Breast epithelium (tissue), 4 donors: ENCODE measurements around the gene ZBTB48. TPM values are rescaled to one million over a fixed set of nuclear protein-coding genes. Genes with fewer than 3 reads are reported as not detected.

Experiments used
- DNase-seq, 2 donors: peaks; one replicate each; pipeline ENCODE4 v3.0.0-alpha.2; 2019; ENCODE audit warnings: low spot score in 2 of 2
- H3K27ac ChIP-seq, 2 donors: fragments of 200-600 bp; sonication (generic) in 1 of 2; one replicate each; pipeline ENCODE4 v1.5.1; 2016 to 2019; ENCODE audit warnings: mild to moderate bottlenecking in 1 of 2
- H3K27me3 ChIP-seq, 2 donors: fragments of 200-600 bp; sonication (generic) in 1 of 2; one replicate each; pipeline versions ENCODE4 v1.5.1 to v1.6.0; 2017 to 2019; ENCODE audit warnings: control low read depth in 1 of 2, mild to moderate bottlenecking in 1 of 2
- H3K36me3 ChIP-seq: fragments of 200-600 bp; one replicate; pipeline ENCODE4 v1.5.1; 2019
- H3K4me1 ChIP-seq, 2 donors: fragments of 200-600 bp; sonication (generic); one replicate each; pipeline ENCODE4 v1.5.1; 2016 to 2019; ENCODE audit warnings: control low read depth in 1 of 2
- H3K4me3 ChIP-seq, 3 donors: fragments of 200-600 bp; sonication (generic); 1 replicate in 2 of 3; 2 replicates in 1 of 3; pipeline ENCODE4 v1.5.1; 2016 to 2019; ENCODE audit warnings: mild to moderate bottlenecking in 3 of 3, moderate library complexity in 2 of 3
- H3K9me3 ChIP-seq, 2 donors: fragments of 200-600 bp; sonication (generic) in 1 of 2; one replicate each; pipeline ENCODE4 v1.5.1; 2016 to 2019; ENCODE audit warnings: control low read depth in 1 of 2
- CTCF ChIP-seq, 3 donors: fragments of 450-650 bp; IDR thresholded peaks; one replicate each; pipeline ENCODE4 v1.5.1; 2016 to 2017; ENCODE audit warnings: antibody characterized with exemption in 3 of 3, mild to moderate bottlenecking in 3 of 3, moderate library complexity in 3 of 3
- POLR2A ChIP-seq: fragments of 450-650 bp; IDR thresholded peaks from one replicate; pipeline ENCODE4 v1.6.1; 2016; ENCODE audit warnings: antibody characterized with exemption, mild to moderate bottlenecking, moderate library complexity
- POLR2AphosphoS5 ChIP-seq, 3 donors: sonication (generic); formaldehyde crosslinking; IDR thresholded peaks; one replicate each; pipeline ENCODE4 v1.6.1; 2017; ENCODE audit warnings: antibody characterized with exemption in 3 of 3
- intact Hi-C: fragments of 100-400 bp; cut with DNase I; formaldehyde crosslinking; loops from one replicate; pipeline ENCODE4 v1.15.1; 2023; ENCODE audit warnings: low total_unique reads
- total RNA-seq, 3 donors: library from RNA; depleted of rRNA; stranded (reverse); fragments of >200 nt; gene quantifications; one replicate each; pipeline ENCODE4 v1.1.0, GENCODE V29; 2016

ZBTB48 gene
- total RNA-seq, 3 donors from 2014 or later, result 19.3 to 19.6 (median 19.4) TPM

GRCh38 chr1:6591644-6592043 lies 11.8 kb downstream of the ZBTB48 start:
- TF ChIP-seq POLR2A, result no peak
- Histone ChIP-seq H3K27ac (peak overlapping the region in 1 of 2 donors; percentile 32), H3K36me3 (no peaks in the 10 kb centered on the region), H3K27me3 (no peaks in the 10 kb centered on the region), H3K9me3 (no peaks in the 10 kb centered on the region), H3K4me3 (no peak overlapping the region), H3K4me1 (peaks cover 0 to 4% of the 10 kb centered on the region in 2 donors)
- DNase-seq, result no peak
- intact Hi-C loops, result no loop called here

- Histone ChIP-seq H3K4me1 (peaks cover 4 to 12% of the 10 kb centered on the region in 2 donors), H3K36me3 (no peaks in the 10 kb centered on the region), H3K27ac (no peak overlapping the region), H3K9me3 (no peaks in the 10 kb centered on the region), H3K27me3 (no peaks in the 10 kb centered on the region), H3K4me3 (no peak overlapping the region)
- TF ChIP-seq POLR2AphosphoS5 (IDR thresholded peaks at IDR 0.05) (no peak), POLR2A (no peak), CTCF (IDR thresholded peaks at IDR 0.05) (no peak)
- intact Hi-C loops, result no loop called here
- DNase-seq, result no peak
Observed at GRCh38 chr1:6592441-6592840, 12.6 kb downstream of the ZBTB48 start.

GRCh38 chr1:6592865-6593593 lies 13.2 kb downstream of the ZBTB48 start:
- intact Hi-C loops, result no loop called here
- DNase-seq, result no peak
- H3K36me3 ChIP-seq, result no peaks in the 10 kb centered on the region
- H3K4me1 ChIP-seq, result peaks cover 7 to 16% of the 10 kb centered on the region in 2 donors
- H3K4me3 ChIP-seq, result no peak overlapping the region
- no peak for TF ChIP-seq CTCF (IDR thresholded peaks at IDR 0.05)
- H3K27me3 ChIP-seq, result no peaks in the 10 kb centered on the region
- no peak overlapping the region for H3K27ac ChIP-seq
- no peaks in the 10 kb centered on the region for H3K9me3 ChIP-seq

- H3K36me3 ChIP-seq, result no peaks in the 10 kb centered on the region
- H3K27me3 ChIP-seq, result no peaks in the 10 kb centered on the region
- H3K4me3 ChIP-seq, result no peak overlapping the region
- H3K4me1 ChIP-seq, result peaks cover 8 to 16% of the 10 kb centered on the region in 2 donors
- no peaks in the 10 kb centered on the region for H3K9me3 ChIP-seq
- H3K27ac ChIP-seq, result no peak overlapping the region
- no peak for TF ChIP-seq POLR2AphosphoS5 (IDR thresholded peaks at IDR 0.05)
- TF ChIP-seq CTCF (IDR thresholded peaks at IDR 0.05), result no peak
- TF ChIP-seq POLR2A, result no peak
- no peak for DNase-seq
- intact Hi-C loops, result no loop called here
Observed at GRCh38 chr1:6593810-6594209, 14.0 kb downstream of the ZBTB48 start.

GRCh38 chr1:6594977-6595740 lies 15.4 kb downstream of the ZBTB48 start:
- DNase-seq, result no peak
- no peaks in the 10 kb centered on the region for H3K9me3 ChIP-seq
- intact Hi-C loops, result no loop called here
- H3K4me1 ChIP-seq, result peaks cover 12 to 26% of the 10 kb centered on the region in 2 donors
- TF ChIP-seq POLR2AphosphoS5 (IDR thresholded peaks at IDR 0.05) (no peak), POLR2A (no peak), CTCF (IDR thresholded peaks at IDR 0.05) (no peak)
- no peaks in the 10 kb centered on the region for H3K27me3 ChIP-seq
- no peak overlapping the region for H3K27ac ChIP-seq
- no peaks in the 10 kb centered on the region for H3K36me3 ChIP-seq
- H3K4me3 ChIP-seq, result no peak overlapping the region
